Dedifferentiated amniotic fluid mesenchymal stem cell (primary cell): Measurements from ENCODE around the gene NDUFS2.

Experiments used
- DNase-seq: peaks from one replicate; pipeline ENCODE4 v3.0.0-alpha.2; 2016; ENCODE audit errors: extremely low spot score

Gene NDUFS2

GRCh38 chr1:161195171-161195570 lies 7.0 kb upstream of the NDUFS2 start:
- no peak for DNase-seq

GRCh38 chr1:161196111-161196510 lies 6.1 kb upstream of the NDUFS2 start:
- DNase-seq = no peak

- peak; percentile 85 for DNase-seq
Measured at GRCh38 chr1:161196521-161197451, 5.4 kb upstream of the NDUFS2 start.

- DNase-seq = no peak
Measured at GRCh38 chr1:161197560-161198193, 4.5 kb upstream of the NDUFS2 start.

GRCh38 chr1:161198194-161198896 lies 3.8 kb upstream of the NDUFS2 start:
- peak; percentile 43 for DNase-seq

GRCh38 chr1:161198897-161199431 lies 3.2 kb upstream of the NDUFS2 start, which contains the start of gene ADAMTS4:
TSS of gene ADAMTS4 (minus strand) at chr1:161199054. CDS start at chr1:161198627, 427 bp downstream.
- DNase-seq = peak; percentile 65

- DNase-seq = no peak
Measured at GRCh38 chr1:161199506-161200139, 2.5 kb upstream of the NDUFS2 start.

- DNase-seq = no peak
Measured at GRCh38 chr1:161200421-161200991, 1.7 kb upstream of the NDUFS2 start.

- no peak for DNase-seq
Measured at GRCh38 chr1:161200992-161201835, 953 bp upstream of the NDUFS2 start.

- no peak for DNase-seq
Measured at GRCh38 chr1:161206411-161207140, 4.4 kb downstream of the NDUFS2 start.

GRCh38 chr1:161207173-161207572 lies 5.0 kb downstream of the NDUFS2 start:
- DNase-seq = no peak

- DNase-seq = peak; percentile 60
Measured at GRCh38 chr1:161209790-161210409, 7.7 kb downstream of the NDUFS2 start.

GRCh38 chr1:161214369-161214768 lies 12.2 kb downstream of the NDUFS2 start:
- no peak for DNase-seq

GRCh38 chr1:161215076-161215475 lies 12.9 kb downstream of the NDUFS2 start, which contains the start of gene FCER1G:
TSS of gene FCER1G (plus strand) at chr1:161215295. CDS start at chr1:161215322, 27 bp downstream.
- DNase-seq = no peak

GRCh38 chr1:161216945-161217712 lies 15.0 kb downstream of the NDUFS2 start:
- DNase-seq = no peak

- no peak for DNase-seq
Measured at GRCh38 chr1:161217831-161218230, 15.7 kb downstream of the NDUFS2 start.

- DNase-seq = no peak
Measured at GRCh38 chr1:161218301-161219077, 16.3 kb downstream of the NDUFS2 start.
